GM12875 (cell line): ENCODE measurements around the gene UBR3.

Experiments
- H3K4me3 ChIP-seq: one replicate; pipeline ENCODE4 v1.5.1; 2011; ENCODE audit warnings: low read depth, low read length, control low read depth
- CTCF ChIP-seq: IDR thresholded peaks from 2 replicates; pipeline ENCODE4 v1.5.1; 2011; ENCODE audit warnings: low read depth, mild to moderate bottlenecking, control low read depth, inconsistent platforms, low read length, moderate library complexity, borderline replicate concordance; ENCODE audit not compliant: insufficient read depth

UBR3 gene

GRCh38 chr2:170063456-170064235, 236.4 kb downstream of the UBR3 start:
- no peak for TF ChIP-seq CTCF
- no peak overlapping the region for H3K4me3 ChIP-seq

GRCh38 chr2:170070778-170071177, 243.5 kb downstream of the UBR3 start:
- no peak for TF ChIP-seq CTCF
- no peak overlapping the region for H3K4me3 ChIP-seq

GRCh38 chr2:170073288-170073687, 246.0 kb downstream of the UBR3 start:
- H3K4me3 ChIP-seq, result no peak overlapping the region
- no peak for TF ChIP-seq CTCF

GRCh38 chr2:170076189-170076588, 248.9 kb downstream of the UBR3 start:
- no peak overlapping the region for H3K4me3 ChIP-seq
- TF ChIP-seq CTCF, result no peak

GRCh38 chr2:170077830-170078569, 250.7 kb downstream of the UBR3 start:
- no peak for TF ChIP-seq CTCF
- H3K4me3 ChIP-seq, result no peak overlapping the region

- H3K4me3 ChIP-seq, result no peak overlapping the region
- TF ChIP-seq CTCF, result no peak
Measured at GRCh38 chr2:170084820-170085491, 257.7 kb downstream of the UBR3 start.
